WTC11 (cell line): ENCODE results near the gene RBMS1.

Experiments
- AFF4 ChIP-seq: sonication (generic); formaldehyde crosslinking; IDR thresholded peaks from 2 replicates; pipeline ENCODE4 v1.8.1; 2023; ENCODE audit warnings: mild to moderate bottlenecking, missing genetic modification reagents, borderline replicate concordance
- CTCF ChIP-seq: fragments of 200-600 bp; IDR thresholded peaks from 2 replicates; pipeline ENCODE4 v1.8.0; 2022; ENCODE audit warnings: antibody characterized with exemption
- JUN ChIP-seq: sonication (generic); formaldehyde crosslinking; IDR thresholded peaks from 2 replicates; pipeline ENCODE4 v1.8.0; 2023; ENCODE audit warnings: mild to moderate bottlenecking, missing genetic modification reagents
- TCF7 ChIP-seq: sonication (generic); formaldehyde crosslinking; IDR thresholded peaks from 2 replicates; pipeline ENCODE4 v1.8.0; 2022; ENCODE audit warnings: mild to moderate bottlenecking, low read depth, missing genetic modification reagents, moderate library complexity
- USF2 ChIP-seq: sonication (generic); formaldehyde crosslinking; IDR thresholded peaks from 2 replicates; pipeline ENCODE4 v1.8.1; 2023; ENCODE audit warnings: mild to moderate bottlenecking, missing genetic modification reagents, moderate library complexity
- ZNF425 ChIP-seq: fragments of 250-450 bp; sonication (Bioruptor Pico); conservative IDR thresholded peaks from 2 replicates; pipeline ENCODE4 v1.9.0; 2021; ENCODE audit warnings: mild to moderate bottlenecking

- TF ChIP-seq JUN (no peak), TCF7 (no peak), USF2 (CRISPR knock-in tag) (no peak), CTCF (no peak), AFF4 (CRISPR knock-in tag) (no peak), ZNF425 (CRISPR knock-in tag) (no peak)
Measured at GRCh38 chr2:160459538-160460332, 33.9 kb downstream of the RBMS1 start.
